ENCODE results near the gene YOD1.

DNA sequence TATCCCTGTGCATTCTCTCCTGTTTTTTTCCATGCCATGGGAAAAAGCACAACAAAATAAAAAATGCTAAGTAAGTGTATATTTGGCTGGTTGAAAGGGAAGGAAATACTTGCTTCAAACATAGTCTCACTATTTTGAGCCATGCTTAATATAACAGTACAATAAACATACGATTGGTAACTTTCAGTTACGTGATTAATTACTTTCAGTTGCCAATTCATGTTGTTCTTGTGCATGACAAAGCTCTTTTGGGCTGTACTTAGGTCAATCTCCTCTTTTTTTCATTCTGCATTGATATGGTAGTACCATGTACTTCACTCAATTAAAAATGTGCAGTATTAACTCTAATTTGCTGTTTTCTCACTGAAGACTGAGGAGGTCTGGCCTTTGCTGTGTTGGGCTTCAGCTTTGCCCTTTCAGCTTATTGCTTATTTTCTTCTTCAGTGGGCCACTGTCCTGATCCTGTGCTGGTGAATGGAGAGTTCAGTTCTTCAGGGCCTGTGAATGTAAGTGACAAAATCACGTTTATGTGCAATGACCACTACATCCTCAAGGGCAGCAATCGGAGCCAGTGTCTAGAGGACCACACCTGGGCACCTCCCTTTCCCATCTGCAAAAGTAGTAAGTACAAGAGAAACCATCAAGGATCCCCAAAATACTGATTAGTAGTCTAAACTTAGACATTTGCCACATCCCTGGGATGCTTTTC, 40.3 kb upstream of the YOD1 start:
- TF ChIP-seq YY1 (IDR thresholded peaks at IDR 0.05; ENCODE audit: low read depth) (no peak), EP300 (IDR thresholded peaks at IDR 0.05; ENCODE audit: borderline replicate concordance) (no peak), CREB1 (IDR thresholded peaks at IDR 0.05; ENCODE audit: low read depth) (no peak), CEBPB (IDR thresholded peaks at IDR 0.05) (no peak), TEAD4 (IDR thresholded peaks at IDR 0.05) (no peak), TAF1 (IDR thresholded peaks at IDR 0.05; ENCODE audit: low read depth) (no peak), RAD21 (IDR thresholded peaks at IDR 0.05; ENCODE audit: low read depth) (no peak)
- TF ChIP-seq, protein P1, sequence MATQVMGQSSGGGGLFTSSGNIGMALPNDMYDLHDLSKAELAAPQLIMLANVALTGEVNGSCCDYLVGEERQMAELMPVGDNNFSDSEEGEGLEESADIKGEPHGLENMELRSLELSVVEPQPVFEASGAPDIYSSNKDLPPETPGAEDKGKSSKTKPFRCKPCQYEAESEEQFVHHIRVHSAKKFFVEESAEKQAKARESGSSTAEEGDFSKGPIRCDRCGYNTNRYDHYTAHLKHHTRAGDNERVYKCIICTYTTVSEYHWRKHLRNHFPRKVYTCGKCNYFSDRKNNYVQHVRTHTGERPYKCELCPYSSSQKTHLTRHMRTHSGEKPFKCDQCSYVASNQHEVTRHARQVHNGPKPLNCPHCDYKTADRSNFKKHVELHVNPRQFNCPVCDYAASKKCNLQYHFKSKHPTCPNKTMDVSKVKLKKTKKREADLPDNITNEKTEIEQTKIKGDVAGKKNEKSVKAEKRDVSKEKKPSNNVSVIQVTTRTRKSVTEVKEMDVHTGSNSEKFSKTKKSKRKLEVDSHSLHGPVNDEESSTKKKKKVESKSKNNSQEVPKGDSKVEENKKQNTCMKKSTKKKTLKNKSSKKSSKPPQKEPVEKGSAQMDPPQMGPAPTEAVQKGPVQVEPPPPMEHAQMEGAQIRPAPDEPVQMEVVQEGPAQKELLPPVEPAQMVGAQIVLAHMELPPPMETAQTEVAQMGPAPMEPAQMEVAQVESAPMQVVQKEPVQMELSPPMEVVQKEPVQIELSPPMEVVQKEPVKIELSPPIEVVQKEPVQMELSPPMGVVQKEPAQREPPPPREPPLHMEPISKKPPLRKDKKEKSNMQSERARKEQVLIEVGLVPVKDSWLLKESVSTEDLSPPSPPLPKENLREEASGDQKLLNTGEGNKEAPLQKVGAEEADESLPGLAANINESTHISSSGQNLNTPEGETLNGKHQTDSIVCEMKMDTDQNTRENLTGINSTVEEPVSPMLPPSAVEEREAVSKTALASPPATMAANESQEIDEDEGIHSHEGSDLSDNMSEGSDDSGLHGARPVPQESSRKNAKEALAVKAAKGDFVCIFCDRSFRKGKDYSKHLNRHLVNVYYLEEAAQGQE (IDR thresholded peaks at IDR 0.05; ENCODE audit: low read depth), result no peak
